ENCODE measurements around the gene AATK.
"Not testable (repeated sequence)": the region's sequence is repeated elsewhere in the genome, so short reads cannot be mapped to it uniquely, and the experiment has no call there.

The AATK gene

DNA sequence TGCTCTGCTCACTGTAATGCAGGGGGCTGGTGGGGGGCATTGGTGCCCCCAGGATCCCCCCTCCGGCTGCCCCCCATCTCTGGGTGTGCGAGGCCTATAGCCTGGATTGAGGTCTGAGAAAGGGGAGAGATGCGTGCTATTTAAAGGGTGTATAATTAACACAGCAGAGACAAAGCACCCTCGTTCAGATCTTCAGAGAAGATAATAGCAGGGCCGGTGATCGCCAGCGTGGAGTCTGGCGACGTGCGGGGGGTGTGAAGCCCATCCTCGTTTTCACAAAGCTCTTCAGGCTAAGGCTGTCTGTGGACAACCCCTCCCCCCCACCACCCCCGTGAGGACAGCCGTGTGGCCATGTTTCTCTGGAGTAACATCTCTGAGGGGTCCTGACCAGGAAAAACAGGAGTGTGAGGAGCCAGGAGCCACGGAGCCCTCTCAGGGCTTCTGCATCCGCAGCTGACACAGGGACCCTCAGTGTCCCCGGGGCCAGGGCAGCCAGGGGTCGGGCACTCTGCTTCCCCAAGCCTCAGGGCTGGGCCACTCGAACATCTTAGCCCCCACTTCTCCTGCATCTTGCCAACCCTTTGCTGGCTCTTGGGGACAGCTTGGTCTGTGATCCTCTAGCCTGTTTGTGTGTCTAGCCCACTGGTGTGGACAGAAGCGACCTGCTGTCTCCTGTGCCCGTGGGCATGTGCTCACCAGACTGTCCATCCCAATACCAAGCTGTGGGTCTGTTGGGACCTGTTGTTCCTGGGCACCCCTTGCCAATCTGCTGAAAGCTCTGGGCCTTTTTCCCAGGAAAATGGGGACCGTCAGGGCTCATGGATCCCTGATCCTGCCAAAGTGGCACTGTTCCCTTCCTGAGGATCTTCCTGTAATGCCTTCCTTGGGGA, 72.2 kb downstream of the AATK start:
- DNase-seq (ENCODE audit: low read depth in 2 of 2, low spot score in 1 of 2) = no peak

DNA sequence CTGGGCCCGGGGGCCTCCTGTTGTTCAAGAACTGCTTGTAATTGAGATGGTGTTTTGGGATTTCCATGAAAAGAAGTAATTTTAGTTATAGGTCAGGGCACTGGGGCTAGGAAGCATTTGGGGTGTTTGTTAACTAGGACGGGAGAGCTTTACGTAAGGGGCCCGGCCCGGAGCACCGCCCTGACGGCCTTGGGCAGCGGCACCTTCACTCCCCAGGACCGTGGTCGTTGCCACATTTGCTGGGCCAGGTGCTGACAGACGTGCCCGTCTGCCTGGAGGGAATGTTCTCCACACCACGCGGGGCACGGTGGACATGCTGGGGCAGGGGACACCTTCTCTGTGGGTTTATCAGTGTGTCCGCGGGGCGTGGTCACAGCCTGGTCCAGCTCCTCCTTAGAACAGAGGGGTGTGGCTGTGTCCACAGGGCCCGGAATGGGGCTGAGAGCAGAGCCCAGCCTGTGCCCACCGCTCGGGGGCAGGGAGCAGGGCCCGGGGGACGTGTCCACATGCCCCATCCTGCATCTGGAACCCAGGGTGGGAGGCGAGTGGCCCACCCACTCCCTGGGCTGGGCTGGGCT, 73.4 kb downstream of the AATK start:
- no peak for DNase-seq (ENCODE audit: low read depth in 2 of 2, low spot score in 1 of 2)

DNA sequence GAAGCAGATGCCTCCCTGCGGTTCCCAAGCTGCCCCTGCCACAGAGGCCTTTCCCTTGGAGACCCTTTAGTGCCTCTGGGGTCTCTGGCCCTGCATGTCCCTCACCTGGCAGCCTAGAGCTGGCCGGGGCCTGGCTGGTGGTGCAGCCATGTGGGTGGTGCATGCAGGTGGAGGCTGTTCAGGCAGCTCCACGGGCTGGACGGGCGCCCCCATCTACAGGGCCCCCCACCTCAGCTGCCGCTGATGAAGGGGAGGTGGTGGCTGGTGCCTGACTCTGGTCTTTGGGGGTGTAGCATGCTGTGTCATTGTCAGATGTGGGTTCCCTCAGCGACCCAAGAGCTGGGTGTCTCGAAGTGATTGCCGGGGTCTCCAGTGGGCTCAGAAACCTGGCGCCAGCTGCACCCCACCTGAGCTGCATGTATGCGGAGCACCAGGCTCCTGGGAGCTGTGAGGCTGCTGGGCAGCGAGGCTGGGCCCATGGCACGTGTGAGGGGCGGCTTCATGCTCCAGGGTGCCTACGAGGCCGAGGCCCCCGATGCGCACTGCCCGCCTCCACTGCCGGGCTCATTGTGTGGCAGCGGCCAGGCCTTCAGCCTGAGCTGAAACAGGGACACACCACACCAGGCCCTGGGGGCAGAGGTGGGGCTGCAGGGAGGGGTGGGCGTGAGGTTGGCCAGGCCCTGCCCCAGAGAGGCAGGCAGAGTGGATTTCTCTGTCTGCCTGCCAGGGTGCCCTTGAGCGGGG, 74.1 kb downstream of the AATK start:
- no peak for DNase-seq (ENCODE audit: low read depth in 2 of 2, low spot score in 1 of 2)

- no peak for DNase-seq (ENCODE audit: low read depth in 2 of 2, low spot score in 1 of 2)
Measured at GRCh38 chr17:81091154-81091553, 74.9 kb downstream of the AATK start.

GRCh38 chr17:81090361-81091136, 75.5 kb downstream of the AATK start:
- peak in 1 of 2 donors; percentile 5 for DNase-seq (ENCODE audit: low read depth in 2 of 2, low spot score in 1 of 2)

DNA sequence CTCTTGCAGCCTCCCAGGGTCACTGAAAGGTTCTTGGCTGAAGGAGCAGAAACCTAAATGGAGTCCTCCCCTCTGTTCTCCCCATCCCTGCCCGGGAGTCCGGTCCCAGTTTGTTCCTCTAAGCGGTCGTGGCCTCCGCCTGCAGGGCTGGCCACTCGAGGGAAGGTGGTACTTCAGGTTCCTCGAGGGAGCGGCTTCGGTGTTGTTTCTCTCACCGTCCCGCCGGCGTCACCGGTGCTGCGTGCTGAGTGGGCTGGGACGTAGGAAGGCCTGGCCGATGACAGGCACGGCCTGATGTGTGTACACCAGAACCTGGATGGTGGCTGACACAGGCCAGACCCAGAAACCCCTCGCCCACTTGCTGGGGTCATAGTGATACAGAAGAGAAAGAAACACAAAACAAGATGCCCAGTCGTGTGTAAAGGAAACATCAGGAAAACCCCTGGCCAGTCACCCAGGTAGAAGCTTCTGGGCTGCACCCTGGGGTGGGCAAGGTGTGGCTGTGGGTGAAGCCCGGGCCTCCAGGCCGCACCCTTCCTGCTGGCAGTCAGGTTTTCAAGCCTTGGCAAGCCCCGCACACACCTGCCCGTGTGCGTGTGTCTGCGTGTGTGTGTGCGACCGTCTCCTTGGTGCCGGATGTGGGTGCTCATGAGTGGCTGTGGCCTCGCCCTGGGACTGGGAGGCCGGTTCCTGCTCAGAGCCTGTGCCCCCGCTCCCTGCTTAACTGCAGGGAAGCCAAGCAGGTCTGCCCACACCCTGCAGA, 79.1 kb downstream of the AATK start:
- no peak for DNase-seq (ENCODE audit: low read depth in 2 of 2, low spot score in 1 of 2)

- DNase-seq (ENCODE audit: low read depth in 2 of 2, low spot score in 1 of 2) = no peak
Measured at GRCh38 chr17:81085420-81085911, 80.6 kb downstream of the AATK start.

DNA sequence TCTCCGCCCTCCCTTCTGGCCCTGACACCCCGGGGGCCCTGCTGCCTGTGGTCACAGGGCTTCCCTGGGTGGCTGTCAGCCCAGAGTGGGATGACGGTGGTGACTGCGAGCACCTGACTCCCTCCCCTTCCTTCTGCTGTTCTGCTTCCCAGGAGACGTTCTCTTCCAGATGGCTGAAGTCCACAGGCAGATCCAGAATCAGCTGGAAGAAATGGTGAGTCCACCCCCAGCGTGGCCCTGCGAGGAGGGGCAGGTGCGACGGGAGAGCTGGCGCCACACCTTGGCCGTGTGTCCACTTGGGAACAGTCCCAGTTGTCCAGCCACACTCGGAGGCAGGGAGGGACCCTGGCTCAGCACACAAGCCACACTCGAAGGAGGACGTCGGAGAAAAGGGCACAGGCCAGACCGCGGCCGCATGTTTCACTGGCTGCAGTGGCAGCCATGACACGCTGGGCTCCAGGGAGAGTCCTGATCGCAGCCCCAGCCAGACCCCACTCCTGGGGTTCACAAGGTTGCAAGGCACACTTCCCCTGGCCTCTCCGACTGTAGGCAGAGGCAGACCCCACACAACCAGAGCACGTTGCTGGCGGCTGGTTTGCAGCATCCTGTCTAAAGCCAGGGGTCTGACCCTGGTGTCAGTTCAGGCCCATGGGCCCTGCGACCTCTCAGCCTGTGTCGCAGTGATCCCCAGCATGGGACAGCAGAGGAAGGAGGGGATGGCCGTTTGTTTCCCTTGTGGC, 81.2 kb downstream of the AATK start:
- no peak for DNase-seq (ENCODE audit: low read depth in 2 of 2, low spot score in 1 of 2)

- DNase-seq (ENCODE audit: low read depth in 2 of 2, low spot score in 1 of 2) = no peak
Measured at GRCh38 chr17:81083125-81083765, 82.8 kb downstream of the AATK start.

DNA sequence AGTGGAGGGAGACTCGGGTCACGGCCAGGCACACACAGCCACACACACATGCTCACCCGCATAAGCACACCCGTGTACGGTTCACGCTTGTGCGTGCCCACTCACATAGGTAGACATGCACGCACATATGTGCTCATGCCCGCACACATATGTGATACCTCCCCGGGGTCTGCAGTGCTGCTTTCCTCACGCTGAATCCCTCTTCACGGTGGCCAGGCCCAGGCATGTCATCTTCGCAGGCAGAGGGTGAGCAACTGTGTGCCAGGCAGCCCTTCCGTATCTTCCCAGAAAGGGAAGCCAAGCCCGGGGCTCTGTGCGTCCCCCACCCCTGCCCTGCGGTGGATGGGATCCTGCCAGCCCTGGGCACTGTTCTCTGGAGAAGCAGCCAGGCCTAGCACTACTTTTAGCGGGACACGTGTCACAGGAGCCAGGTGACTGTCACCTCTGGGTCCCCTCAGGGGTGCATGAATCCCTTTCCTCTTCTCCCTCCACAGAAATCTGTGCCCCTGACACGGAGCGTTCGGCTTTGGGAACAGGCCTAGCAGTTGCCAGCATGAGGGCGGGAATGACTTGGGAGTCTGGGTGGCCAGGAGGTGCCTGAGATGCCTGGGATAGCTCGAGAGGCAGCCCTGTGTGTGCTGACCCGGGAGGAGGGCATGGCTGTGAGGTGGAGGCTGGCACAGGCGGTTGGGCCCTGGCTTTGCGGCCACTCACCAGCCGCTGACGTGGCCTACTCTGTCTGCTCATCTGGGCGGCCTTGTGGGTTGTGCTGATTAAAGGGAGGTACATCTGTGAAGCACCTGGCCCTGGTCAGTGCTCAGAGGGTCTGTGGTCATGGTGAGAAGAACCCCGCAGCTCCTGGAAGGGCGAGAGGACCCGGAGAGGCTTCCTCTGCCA, 83.6 kb downstream of the AATK start:
- DNase-seq (ENCODE audit: low read depth in 2 of 2, low spot score in 1 of 2) = no peak

- DNase-seq (ENCODE audit: low read depth in 2 of 2, low spot score in 1 of 2) = no peak
Measured at GRCh38 chr17:81081222-81082176, 84.5 kb downstream of the AATK start.

DNA sequence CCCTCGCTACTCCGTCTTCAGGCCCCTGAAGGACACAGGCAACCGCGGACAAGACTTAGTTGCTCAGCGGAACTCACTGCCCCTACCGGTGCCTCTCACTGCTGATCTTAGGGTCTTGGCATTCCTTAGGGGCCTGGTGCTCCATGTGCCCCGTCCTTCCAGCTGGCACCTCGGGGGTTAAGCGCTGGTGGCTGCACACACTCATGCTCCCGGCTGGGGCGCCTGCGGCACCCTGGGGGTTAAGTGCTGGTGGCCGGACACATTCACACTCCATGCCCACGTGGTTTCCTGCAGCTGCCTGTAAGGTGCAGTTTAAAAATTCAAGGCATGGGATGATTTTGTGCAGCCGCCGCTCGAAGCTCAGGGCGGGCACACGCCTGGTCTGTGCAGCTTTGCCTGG, 86.0 kb downstream of the AATK start:
- no peak for DNase-seq (ENCODE audit: low read depth in 2 of 2, low spot score in 1 of 2)

GRCh38 chr17:81078026-81078913, 87.8 kb downstream of the AATK start:
- not testable (repeated sequence) for DNase-seq (ENCODE audit: low read depth in 2 of 2, low spot score in 1 of 2)

DNA sequence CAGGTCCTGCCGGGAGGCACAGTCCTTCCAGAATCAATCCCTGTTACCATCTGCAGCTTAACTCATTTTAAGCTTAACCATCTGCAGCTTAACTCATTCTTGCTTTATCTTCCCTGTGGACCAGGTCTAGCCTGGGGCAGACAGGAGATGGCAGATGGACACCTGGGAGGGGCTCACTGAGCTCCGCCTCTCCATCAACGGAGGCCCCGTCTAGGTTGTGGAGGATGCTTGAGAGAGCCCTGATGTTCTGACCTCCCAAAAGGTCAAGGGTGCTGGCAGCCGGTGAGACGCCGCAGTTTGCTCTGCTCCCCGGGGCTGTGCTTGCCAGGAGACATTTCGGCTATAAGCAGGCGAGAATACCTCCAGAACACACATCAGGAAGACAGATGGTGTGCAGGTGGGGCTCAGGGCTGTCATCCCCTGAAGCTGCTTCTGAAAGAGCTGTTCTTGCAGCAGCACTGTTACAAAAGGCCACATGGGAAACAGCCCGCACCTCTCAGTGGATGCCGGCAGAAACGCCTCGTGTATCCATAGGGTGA, 89.8 kb downstream of the AATK start:
- no peak for DNase-seq (ENCODE audit: low read depth in 2 of 2, low spot score in 1 of 2)

DNA sequence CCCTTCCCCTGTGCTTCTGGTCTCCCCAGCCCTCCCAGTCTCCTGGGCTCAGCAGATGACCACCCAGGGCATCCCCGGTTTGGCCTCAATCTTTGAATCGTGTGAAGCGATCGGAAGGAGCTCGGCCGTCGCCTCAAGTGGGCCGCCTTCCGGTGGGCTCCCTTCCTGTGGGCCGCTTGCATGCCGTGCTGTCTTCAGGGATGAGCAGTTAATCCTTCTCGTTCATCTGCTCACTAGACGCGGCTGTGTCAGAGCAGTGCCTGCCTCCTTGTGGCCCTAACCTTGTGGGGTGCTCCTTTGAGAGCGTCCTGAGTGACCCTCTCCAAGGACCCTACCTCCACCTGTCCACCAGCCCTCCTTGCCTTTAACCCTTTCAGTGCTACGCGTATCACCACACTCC, 90.7 kb downstream of the AATK start:
- no peak for DNase-seq (ENCODE audit: low read depth in 2 of 2, low spot score in 1 of 2)

DNA sequence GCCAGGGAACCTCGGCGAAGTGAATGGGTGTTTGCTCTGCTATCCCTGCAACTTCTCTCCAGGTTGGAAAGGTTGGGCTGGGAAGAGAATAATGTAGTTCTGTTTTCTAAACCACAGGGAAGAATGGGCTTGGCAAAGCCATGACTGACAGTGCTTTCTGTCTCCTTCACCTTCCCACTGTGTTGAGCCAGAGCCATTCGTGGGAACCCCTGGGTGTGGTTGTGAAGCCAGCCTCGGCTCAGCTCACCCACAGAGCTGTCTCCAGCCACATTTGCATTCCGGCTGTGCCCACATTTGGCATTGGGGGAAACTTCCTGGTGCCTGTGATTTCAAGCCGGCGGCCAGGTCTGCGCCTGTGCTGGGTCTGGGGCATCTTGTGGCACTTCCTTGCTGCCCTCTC, 91.1 kb downstream of the AATK start:
- DNase-seq (ENCODE audit: low read depth in 2 of 2, low spot score in 1 of 2) = no peak
